ENCODE measurements around the gene TMPRSS4.

Gene TMPRSS4

DNA sequence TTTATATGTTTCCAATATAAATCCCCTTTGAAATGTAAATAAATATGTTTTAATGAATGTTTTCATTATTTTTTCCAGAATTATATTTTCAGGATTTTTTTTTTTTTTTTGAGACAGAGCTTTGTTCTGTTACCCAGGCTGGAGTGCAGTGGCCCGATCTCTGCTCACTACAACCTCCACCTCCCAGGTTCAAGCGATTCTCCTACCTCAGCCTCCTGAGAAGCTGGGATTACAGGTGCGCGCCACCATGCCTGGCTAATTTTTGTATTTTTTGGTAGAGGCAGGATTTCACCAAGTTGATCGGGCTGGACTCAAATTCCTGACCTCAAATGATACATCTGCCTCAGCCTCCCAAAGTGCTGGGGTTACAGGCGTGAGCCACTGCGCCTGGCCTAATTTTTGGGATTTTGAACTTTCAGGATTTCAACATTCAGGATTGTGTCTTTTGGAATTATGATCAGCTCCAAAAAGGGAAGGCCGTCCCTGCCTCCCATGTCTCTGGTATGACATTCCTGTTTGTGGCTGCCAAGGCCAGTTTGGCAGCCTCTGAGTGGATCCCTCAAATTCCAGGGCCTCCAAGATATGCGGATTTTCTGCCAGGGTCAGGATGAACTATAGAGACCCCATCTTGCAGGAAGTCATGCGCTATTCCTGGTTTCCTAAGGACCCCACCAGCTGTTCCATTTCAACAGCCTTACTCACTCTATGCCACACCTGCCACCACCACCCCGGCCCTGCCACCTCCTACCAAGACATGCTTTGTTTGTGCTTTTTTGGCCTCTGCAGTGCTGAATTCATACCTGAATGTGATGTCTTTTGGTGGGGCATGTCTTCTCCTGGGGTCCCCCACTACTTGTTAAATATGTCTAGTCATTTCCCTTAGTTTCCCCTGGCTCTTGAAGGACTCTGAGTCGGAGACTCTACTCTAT is 21.9 kb upstream of the TMPRSS4 start:
- POLR2A ChIA-PET: no interaction called here
- H3K4me3 ChIP-seq (ENCODE audit: low read depth, low read length): no peak overlapping the region
- TF ChIP-seq, protein P1, sequence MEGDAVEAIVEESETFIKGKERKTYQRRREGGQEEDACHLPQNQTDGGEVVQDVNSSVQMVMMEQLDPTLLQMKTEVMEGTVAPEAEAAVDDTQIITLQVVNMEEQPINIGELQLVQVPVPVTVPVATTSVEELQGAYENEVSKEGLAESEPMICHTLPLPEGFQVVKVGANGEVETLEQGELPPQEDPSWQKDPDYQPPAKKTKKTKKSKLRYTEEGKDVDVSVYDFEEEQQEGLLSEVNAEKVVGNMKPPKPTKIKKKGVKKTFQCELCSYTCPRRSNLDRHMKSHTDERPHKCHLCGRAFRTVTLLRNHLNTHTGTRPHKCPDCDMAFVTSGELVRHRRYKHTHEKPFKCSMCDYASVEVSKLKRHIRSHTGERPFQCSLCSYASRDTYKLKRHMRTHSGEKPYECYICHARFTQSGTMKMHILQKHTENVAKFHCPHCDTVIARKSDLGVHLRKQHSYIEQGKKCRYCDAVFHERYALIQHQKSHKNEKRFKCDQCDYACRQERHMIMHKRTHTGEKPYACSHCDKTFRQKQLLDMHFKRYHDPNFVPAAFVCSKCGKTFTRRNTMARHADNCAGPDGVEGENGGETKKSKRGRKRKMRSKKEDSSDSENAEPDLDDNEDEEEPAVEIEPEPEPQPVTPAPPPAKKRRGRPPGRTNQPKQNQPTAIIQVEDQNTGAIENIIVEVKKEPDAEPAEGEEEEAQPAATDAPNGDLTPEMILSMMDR (IDR thresholded peaks at IDR 0.05; ENCODE audit: insufficient read depth, low read length, missing control alignments): no peak
- CTCF ChIA-PET: interaction anchor here (0.7 to 9.4 kb wide), 10 partner anchors 10 to 629 kb away, joined by 3 to 75 read pairs (median 7); partner anchors contain the start of gene FXYD2
- DNase-seq (ENCODE audit: low read depth, low spot score): no peak

DNA sequence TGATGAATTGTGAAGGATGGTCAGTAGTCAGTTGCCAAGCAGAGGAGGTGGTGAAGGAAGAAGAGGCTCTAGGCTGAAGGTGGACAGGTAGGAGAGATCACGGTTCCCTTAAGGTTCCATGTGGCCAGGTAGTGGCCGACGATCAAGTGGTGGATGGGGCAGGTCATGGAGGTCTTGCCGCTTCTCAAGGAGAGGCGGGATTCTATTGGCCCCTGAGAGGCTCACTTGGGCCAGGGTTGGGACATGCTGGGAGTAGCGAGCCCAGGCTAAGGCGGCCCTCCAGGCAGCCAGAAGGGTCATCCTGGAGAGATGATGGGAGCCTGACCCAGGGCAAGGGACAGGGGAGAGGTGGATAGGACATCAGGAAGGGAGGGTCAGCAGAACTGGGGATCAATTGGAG is 20.9 kb upstream of the TMPRSS4 start:
- TF ChIP-seq, protein P1 (IDR thresholded peaks at IDR 0.05; ENCODE audit: insufficient read depth, low read length, missing control alignments): no peak
- H3K4me3 ChIP-seq (ENCODE audit: low read depth, low read length): no peak overlapping the region
- no peak for DNase-seq (ENCODE audit: low read depth, low spot score)
- ChIA-PET POLR2A (no interaction called here), CTCF (interaction anchor here (1.0 to 9.4 kb wide), 2 partner anchors 235 to 250 kb away, joined by 3 to 75 read pairs; partner anchors contain the start of gene FXYD2)

DNA sequence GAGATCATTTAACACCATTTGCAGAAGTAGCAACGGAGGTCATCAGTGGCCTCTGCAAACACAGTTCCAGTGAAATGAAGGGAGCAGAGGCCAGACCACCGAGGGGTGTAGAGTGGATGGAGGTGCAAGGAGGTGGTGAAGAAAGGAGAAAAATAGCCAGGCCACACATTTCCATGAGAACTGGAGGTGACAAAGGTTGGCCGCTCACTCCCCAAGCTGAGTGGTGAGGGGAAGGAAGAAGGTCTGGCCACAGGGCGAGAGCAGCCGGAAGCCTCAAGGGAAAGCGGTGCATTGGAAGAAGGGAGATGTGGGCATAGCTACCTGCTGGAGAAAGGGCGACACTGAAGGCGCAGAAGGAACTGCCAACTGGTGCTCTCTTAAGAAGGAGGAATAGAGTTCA is 20.1 kb upstream of the TMPRSS4 start:
- POLR2A ChIA-PET: no interaction called here
- CTCF ChIA-PET: interaction anchor here (1.0 to 9.4 kb wide), 2 partner anchors 236 to 251 kb away, joined by 3 to 75 read pairs; partner anchors contain the start of gene FXYD2
- no peak overlapping the region for H3K4me3 ChIP-seq (ENCODE audit: low read depth, low read length)
- TF ChIP-seq, protein P1 (IDR thresholded peaks at IDR 0.05; ENCODE audit: insufficient read depth, low read length, missing control alignments): no peak
- no peak for DNase-seq (ENCODE audit: low read depth, low spot score)

DNA sequence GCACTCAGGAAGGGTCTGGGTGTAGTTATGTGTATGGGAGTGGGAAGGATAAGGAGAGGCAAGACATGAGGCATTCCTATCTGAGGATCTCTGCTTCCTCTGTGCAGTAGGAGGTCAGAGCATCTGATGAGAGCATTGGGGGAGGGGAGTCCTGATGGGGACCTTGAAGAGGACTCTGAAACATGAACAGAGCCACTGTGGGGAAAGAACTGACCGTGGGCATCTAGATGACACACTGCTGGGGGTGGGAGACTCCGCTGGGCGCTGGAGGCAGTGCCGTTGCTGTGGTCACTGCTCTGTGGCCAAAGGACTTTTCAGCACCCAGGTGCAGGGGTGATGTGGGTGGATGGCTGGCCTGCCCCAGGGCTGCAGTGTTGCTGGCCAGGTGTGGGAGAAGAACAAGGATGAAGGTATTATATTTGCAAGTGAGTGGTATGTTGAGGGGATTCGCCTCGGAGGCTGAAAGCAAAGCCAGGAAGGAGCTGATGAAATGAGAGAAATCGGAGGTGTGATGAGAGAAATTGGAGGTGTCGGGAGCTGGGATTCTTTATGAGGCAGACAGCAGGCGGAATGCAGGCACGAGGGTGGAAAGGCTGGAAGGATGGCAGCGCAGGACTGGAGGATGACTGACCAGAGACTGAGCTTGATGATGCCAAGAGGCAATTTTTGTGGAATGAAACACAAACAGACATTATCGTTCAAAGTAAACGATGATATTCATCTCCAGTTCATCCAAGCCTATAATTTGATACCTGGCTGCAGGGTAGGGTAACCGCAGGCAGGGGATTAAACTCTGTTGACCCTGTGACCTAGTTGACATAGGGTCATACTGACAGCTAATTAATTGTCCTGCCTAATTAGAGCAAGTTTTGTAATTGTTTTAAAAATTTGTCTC is 19.4 kb upstream of the TMPRSS4 start:
- DNase-seq (ENCODE audit: low read depth, low spot score): no peak
- ChIA-PET POLR2A (no interaction called here), CTCF (interaction anchor here (1.4 to 9.4 kb wide), 2 partner anchors 14 to 236 kb away, joined by 4 to 75 read pairs; partner anchors contain the start of gene FXYD2)
- H3K4me3 ChIP-seq (ENCODE audit: low read depth, low read length): no peak overlapping the region
- TF ChIP-seq, protein P1 (IDR thresholded peaks at IDR 0.05; ENCODE audit: insufficient read depth, low read length, missing control alignments): no peak

DNA sequence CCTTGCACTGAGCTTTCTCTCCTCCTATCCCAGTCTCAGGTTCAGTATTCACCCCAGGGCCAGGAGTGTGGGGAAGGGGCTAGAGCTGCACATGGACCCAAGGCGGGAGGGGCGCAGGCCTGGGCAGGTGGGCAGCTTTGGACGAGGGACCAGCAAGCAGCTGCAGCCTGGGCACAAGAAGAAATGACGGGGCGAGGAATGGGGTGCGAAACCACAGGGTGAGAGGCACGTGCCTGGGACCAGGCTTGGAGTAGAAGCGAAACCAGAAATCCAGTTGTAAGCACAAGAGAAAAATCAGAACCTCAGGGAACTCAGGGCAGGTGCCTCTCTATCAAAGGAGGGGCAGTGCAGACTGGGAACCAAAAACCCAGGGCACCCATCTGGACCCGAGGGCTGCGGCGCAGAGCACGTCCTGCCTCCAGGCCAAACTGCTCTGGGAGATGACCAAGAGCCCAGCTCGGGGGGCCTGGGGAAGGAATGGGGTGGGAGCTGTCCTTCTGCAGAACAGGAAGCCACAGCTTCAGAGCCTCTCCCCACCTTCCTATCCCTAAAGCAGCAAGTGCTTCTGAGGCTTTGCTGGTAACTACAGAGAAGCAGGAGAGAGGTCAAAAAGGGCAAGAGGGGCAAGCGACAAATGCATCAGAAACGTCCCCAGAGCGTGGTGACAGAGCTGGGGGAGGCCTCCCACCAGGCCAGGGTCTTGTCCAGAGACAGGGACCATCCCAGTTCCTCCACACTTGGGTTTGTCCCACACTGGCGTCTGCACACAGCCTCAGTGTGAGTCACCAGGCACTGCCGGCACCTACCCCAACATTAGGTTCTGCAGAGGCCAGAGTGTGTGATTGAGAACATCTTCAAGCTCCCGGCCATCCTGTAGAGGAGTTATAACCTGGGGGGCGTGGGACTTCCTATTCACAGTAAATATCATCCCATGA is 18.3 kb upstream of the TMPRSS4 start:
- CTCF ChIA-PET: interaction anchor here (1.3 to 9.4 kb wide), 3 partner anchors 13 to 251 kb away, joined by 3 to 75 read pairs (median 4); partner anchors contain the start of gene FXYD2
- POLR2A ChIA-PET: no interaction called here

More for the DNA sequence above, 18.3 kb upstream of the TMPRSS4 start:
- no peak overlapping the region for H3K4me3 ChIP-seq (ENCODE audit: low read depth, low read length)
- TF ChIP-seq, protein P1 (IDR thresholded peaks at IDR 0.05; ENCODE audit: insufficient read depth, low read length, missing control alignments): no peak
- no peak for DNase-seq (ENCODE audit: low read depth, low spot score)

Data from AG04449 (cell line).